Nephron (organoid): ENCODE measurements around the gene SLC6A18.

Source experiments
- H3K27ac Mint-ChIP-seq, 3 experiments: 2 replicates each; pipeline ENCODE4 v1.8.0; 2020; ENCODE audit warnings: mixed read lengths in 3 of 3, mild to moderate bottlenecking in 2 of 3, moderate library complexity in 1 of 3
- H3K27me3 Mint-ChIP-seq: 2 replicates; pipeline ENCODE4 v1.8.0; 2021; ENCODE audit warnings: low read depth, mild to moderate bottlenecking, moderate library complexity, mixed read lengths
- H3K36me3 Mint-ChIP-seq: 2 replicates; pipeline ENCODE4 v1.8.0; 2020; ENCODE audit warnings: low read depth, mixed read lengths
- H3K4me1 Mint-ChIP-seq: 2 replicates; pipeline ENCODE4 v1.8.0; 2020; ENCODE audit warnings: mixed read lengths
- H3K4me3 Mint-ChIP-seq, 3 experiments: 2 replicates each; pipeline ENCODE4 v1.8.0; 2020; ENCODE audit warnings: mild to moderate bottlenecking in 3 of 3, mixed read lengths in 3 of 3, moderate library complexity in 2 of 3
- H3K9me3 Mint-ChIP-seq: 2 replicates; pipeline ENCODE4 v1.8.0; 2020; ENCODE audit warnings: mixed read lengths
- TF ChIP-seq, protein P1 (sequence below), 3 experiments: fragments of 200-600 bp; sonication (generic); IDR thresholded peaks; one replicate each; pipeline ENCODE4 v1.5.0; 2021; ENCODE audit warnings: antibody characterized with exemption in 3 of 3; ENCODE audit not compliant: unreplicated experiment in 3 of 3

Gene SLC6A18

DNA sequence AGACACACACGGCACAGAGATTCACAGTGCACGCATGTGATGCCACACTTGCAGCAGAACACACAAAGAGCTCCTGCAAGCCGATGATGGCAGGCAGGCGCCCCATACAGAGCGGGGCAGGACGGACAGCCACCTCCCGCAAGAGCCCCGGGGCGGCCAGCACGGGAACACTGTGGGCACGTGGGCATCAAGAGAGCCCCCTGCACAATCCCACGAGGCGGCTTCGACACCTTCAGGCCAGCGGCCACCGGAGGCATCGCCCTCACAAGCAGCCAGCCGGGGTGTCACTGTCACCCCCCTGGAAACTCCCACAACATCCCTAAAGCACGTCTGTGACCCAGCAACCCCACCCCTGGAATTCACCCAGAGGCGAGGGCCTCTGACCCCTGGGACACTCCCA, 51.7 kb downstream of the SLC6A18 start:
- TF ChIP-seq, protein P1, sequence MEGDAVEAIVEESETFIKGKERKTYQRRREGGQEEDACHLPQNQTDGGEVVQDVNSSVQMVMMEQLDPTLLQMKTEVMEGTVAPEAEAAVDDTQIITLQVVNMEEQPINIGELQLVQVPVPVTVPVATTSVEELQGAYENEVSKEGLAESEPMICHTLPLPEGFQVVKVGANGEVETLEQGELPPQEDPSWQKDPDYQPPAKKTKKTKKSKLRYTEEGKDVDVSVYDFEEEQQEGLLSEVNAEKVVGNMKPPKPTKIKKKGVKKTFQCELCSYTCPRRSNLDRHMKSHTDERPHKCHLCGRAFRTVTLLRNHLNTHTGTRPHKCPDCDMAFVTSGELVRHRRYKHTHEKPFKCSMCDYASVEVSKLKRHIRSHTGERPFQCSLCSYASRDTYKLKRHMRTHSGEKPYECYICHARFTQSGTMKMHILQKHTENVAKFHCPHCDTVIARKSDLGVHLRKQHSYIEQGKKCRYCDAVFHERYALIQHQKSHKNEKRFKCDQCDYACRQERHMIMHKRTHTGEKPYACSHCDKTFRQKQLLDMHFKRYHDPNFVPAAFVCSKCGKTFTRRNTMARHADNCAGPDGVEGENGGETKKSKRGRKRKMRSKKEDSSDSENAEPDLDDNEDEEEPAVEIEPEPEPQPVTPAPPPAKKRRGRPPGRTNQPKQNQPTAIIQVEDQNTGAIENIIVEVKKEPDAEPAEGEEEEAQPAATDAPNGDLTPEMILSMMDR (IDR thresholded peaks at IDR 0.05; ENCODE audit: unreplicated experiment in 3 of 3): no peak
- no peaks in the 10 kb centered on the region for H3K9me3 Mint-ChIP-seq
- H3K27me3 Mint-ChIP-seq: peaks cover 4% of the 10 kb centered on the region
- H3K27ac Mint-ChIP-seq: no peak overlapping the region
- no peak overlapping the region for H3K4me3 Mint-ChIP-seq
- no peaks in the 10 kb centered on the region for H3K36me3 Mint-ChIP-seq
- no peaks in the 10 kb centered on the region for H3K4me1 Mint-ChIP-seq

DNA sequence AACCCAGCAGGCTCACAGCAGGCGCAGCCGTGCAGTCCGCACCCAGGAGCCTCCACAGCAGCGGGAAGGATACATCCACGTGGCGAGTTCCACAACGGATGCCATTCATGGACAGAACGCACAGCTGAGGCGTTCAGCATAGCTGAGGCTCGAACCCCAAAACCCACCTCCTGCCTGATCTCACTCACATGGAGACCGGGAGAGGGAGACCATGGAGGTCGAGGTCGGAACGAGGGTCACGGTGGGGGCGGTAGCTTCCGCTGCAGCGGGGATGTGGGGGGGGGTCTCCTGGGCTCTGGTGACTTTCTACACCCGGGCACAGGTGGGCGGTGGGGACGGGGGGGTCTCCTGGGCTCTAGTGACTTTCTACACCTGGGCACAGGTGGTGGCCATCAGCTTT, 52.1 kb downstream of the SLC6A18 start:
- no peak overlapping the region for H3K4me3 Mint-ChIP-seq
- H3K27ac Mint-ChIP-seq: no peak overlapping the region
- no peaks in the 10 kb centered on the region for H3K36me3 Mint-ChIP-seq
- no peaks in the 10 kb centered on the region for H3K4me1 Mint-ChIP-seq
- H3K9me3 Mint-ChIP-seq: no peaks in the 10 kb centered on the region
- TF ChIP-seq, protein P1 (IDR thresholded peaks at IDR 0.05; ENCODE audit: unreplicated experiment in 3 of 3): no peak
- H3K27me3 Mint-ChIP-seq: peaks cover 4% of the 10 kb centered on the region

DNA sequence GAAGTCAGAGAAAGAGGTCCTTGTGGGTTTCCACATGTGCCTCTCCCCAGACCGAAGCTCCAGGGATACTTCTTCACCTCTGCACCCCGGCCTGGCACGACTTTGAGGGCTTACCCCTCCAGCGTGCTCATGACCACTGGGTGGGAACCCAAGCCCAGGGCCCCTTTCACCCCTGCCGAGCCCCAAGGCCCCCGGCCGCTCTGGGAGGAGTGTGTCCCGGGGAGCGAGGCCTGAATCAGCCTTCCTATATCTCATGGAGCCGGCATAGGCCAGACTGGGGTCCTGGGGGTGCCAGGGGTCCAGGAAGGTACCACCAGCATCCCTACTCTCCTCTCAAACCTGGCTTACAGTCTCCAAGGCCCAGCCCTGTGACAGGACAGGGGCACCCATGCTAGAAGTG, 52.6 kb downstream of the SLC6A18 start:
- Mint-ChIP-seq H3K36me3 (no peaks in the 10 kb centered on the region), H3K4me3 (no peak overlapping the region), H3K4me1 (no peaks in the 10 kb centered on the region), H3K27ac (no peak overlapping the region), H3K27me3 (peaks cover 4% of the 10 kb centered on the region), H3K9me3 (no peaks in the 10 kb centered on the region)
- TF ChIP-seq, protein P1 (IDR thresholded peaks at IDR 0.05; ENCODE audit: unreplicated experiment in 3 of 3): no peak

DNA sequence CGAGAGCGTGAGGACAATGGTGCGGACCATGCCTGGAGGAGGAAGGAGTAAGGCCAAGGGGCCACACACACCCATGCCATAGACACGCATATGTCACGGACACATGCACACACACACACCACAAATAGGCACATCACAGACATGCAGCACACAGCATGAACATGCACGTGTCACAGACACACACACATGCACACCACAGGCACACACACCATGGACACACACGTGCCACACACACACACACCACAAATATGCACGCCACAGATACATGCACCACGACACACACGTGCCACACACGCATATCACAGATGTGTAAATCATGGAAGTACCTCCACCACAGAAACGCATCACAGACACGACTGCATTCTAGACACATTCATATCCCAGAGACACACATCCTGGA, 53.0 kb downstream of the SLC6A18 start:
- TF ChIP-seq, protein P1 (IDR thresholded peaks at IDR 0.05; ENCODE audit: unreplicated experiment in 3 of 3): no peak
- H3K27ac Mint-ChIP-seq: no peak overlapping the region

DNA sequence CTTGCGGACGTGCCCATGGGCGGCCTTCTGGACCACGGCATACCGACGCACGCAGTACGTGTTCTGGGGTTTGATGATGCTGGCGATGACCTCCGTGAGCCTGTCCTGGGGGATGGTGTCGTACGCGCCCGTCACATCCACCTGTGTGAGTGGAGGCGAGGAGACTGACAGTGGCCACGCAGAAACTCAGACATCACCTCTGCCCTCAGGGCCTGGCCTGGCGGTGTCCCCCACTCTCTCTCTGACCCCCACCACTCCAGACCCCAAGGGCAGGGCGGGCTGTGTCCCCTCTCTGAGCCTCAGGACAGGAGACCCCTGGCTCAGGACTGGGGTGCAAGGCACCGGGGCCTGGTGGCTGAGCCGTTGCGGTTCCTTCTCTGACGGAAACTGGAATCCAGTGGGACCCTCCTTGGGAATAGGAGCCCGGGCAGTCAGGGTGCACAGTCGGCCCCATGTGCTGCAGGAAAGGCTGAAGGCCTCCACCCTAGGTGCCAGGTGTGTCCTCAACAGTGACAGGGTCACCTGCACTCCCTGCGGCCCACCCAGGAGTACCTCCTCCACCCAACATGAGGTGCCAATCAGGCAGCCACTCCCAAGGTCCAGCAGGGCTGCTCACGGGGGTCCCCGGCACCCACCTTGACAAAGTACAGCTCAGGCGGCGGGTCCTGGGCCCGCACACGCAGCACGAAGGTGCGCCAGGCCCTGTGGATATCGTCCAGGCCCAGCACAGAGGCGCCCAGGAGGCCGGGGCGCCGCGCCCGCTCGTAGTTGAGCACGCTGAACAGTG, 53.7 kb downstream of the SLC6A18 start:
- Mint-ChIP-seq H3K4me3 (no peak overlapping the region), H3K27me3 (peaks cover 4% of the 10 kb centered on the region), H3K9me3 (no peaks in the 10 kb centered on the region), H3K4me1 (no peaks in the 10 kb centered on the region), H3K27ac (no peak overlapping the region), H3K36me3 (no peaks in the 10 kb centered on the region)
- TF ChIP-seq, protein P1 (IDR thresholded peaks at IDR 0.05; ENCODE audit: unreplicated experiment in 3 of 3): no peak

More for the DNA sequence above, 53.0 kb downstream of the SLC6A18 start:
- no peaks in the 10 kb centered on the region for H3K9me3 Mint-ChIP-seq
- H3K4me3 Mint-ChIP-seq: no peak overlapping the region
- H3K4me1 Mint-ChIP-seq: no peaks in the 10 kb centered on the region
- H3K36me3 Mint-ChIP-seq: no peaks in the 10 kb centered on the region
- peaks cover 4% of the 10 kb centered on the region for H3K27me3 Mint-ChIP-seq
